ENCODE results near the gene THEMIS. TPM values are rescaled to one million over a fixed set of nuclear protein-coding genes. Genes with fewer than 3 reads are reported as not detected.

The THEMIS gene
- total RNA-seq, 4 donors from 2014 or later: 0.68 to 1.8 (median 1.4) TPM

- Histone ChIP-seq H3K27ac (no peak overlapping the region), H3K4me3 (replicated peaks in 1 of 3) (no peak overlapping the region), H3K9me3 (no peaks in the 10 kb centered on the region), H3K27me3 (no peaks in the 10 kb centered on the region), H3K36me3 (no peaks in the 10 kb centered on the region), H3K4me1 (no peaks in the 10 kb centered on the region)
- TF ChIP-seq CTCF (IDR thresholded peaks at IDR 0.05) (no peak), POLR2A (IDR thresholded peaks at IDR 0.05) (no peak)
- intact Hi-C loops (cut with DNase I): no loop called here
- 69 to 86% methylated on average over 1 of the region's 1 CpG for WGBS, 2 donors
- DNase-seq: no peak
These were observed 56.3 kb downstream of the THEMIS start for GRCh38 chr6:127844529-127844928.

- DNase-seq: no peak
- 89 to 100% methylated on average over 1 of the region's 1 CpG for WGBS, 2 donors
- no peak overlapping the region for H3K4me3 ChIP-seq (replicated peaks in 1 of 3)
- intact Hi-C loops (cut with DNase I): no loop called here
- no peak overlapping the region for H3K27ac ChIP-seq
- no peaks in the 10 kb centered on the region for H3K27me3 ChIP-seq
- TF ChIP-seq POLR2A (IDR thresholded peaks at IDR 0.05) (no peak), CTCF (IDR thresholded peaks at IDR 0.05) (no peak)
- H3K9me3 ChIP-seq: no peaks in the 10 kb centered on the region
- no peaks in the 10 kb centered on the region for H3K36me3 ChIP-seq
- H3K4me1 ChIP-seq: no peaks in the 10 kb centered on the region
These were observed 57.3 kb downstream of the THEMIS start for GRCh38 chr6:127843582-127843981.

- H3K27me3 ChIP-seq: no peaks in the 10 kb centered on the region
These were observed 58.3 kb downstream of the THEMIS start for GRCh38 chr6:127842562-127842961.

GRCh38 chr6:127841811-127842210, 59.0 kb downstream of the THEMIS start:
- H3K27ac ChIP-seq: no peak overlapping the region
- no peaks in the 10 kb centered on the region for H3K27me3 ChIP-seq
- no peaks in the 10 kb centered on the region for H3K4me1 ChIP-seq
- H3K9me3 ChIP-seq: no peaks in the 10 kb centered on the region
- DNase-seq: no peak
- no peak overlapping the region for H3K4me3 ChIP-seq (replicated peaks in 1 of 3)
- WGBS, 2 donors: 82 to 90% methylated on average over 1 of the region's 1 CpG
- TF ChIP-seq CTCF (IDR thresholded peaks at IDR 0.05): no peak
- intact Hi-C loops (cut with DNase I): no loop called here
- no peaks in the 10 kb centered on the region for H3K36me3 ChIP-seq

More at GRCh38 chr6:127842562-127842961, 58.3 kb downstream of the THEMIS start:
- H3K4me3 ChIP-seq (replicated peaks in 1 of 3): no peak overlapping the region
- no peak overlapping the region for H3K27ac ChIP-seq
- WGBS, 2 donors: 76 to 83% methylated on average over 4 of the region's 4 CpGs
- TF ChIP-seq POLR2A (IDR thresholded peaks at IDR 0.05): no peak
- TF ChIP-seq CTCF (IDR thresholded peaks at IDR 0.05): no peak
- intact Hi-C loops (cut with DNase I): no loop called here
- no peak for DNase-seq
- no peaks in the 10 kb centered on the region for H3K36me3 ChIP-seq
- no peaks in the 10 kb centered on the region for H3K9me3 ChIP-seq
- H3K4me1 ChIP-seq: no peaks in the 10 kb centered on the region

GRCh38 chr6:127834136-127834535, 66.7 kb downstream of the THEMIS start:
- H3K4me1 ChIP-seq: no peaks in the 10 kb centered on the region
- no peak overlapping the region for H3K4me3 ChIP-seq (replicated peaks in 1 of 3)
- intact Hi-C loops (cut with DNase I): no loop called here
- H3K27me3 ChIP-seq: no peaks in the 10 kb centered on the region
- no peak overlapping the region for H3K27ac ChIP-seq
- no peaks in the 10 kb centered on the region for H3K36me3 ChIP-seq
- TF ChIP-seq POLR2A (IDR thresholded peaks at IDR 0.05): no peak
- no peak for TF ChIP-seq CTCF (IDR thresholded peaks at IDR 0.05)
- H3K9me3 ChIP-seq: no peaks in the 10 kb centered on the region
- DNase-seq: no peak
- WGBS, 2 donors: 92 to 93% methylated on average over 7 of the region's 7 CpGs
